ENCODE measurements around the gene CDH4. TPM values are rescaled to one million over a fixed set of nuclear protein-coding genes. Genes with fewer than 3 reads are reported as not detected.
"Not testable (repeated sequence)": the region's sequence is repeated elsewhere in the genome, so short reads cannot be mapped to it uniquely, and the experiment has no call there.

Gene CDH4
- polyA plus RNA-seq, 4 donors = 6.1 to 8.9 (median 6.8) TPM

DNA sequence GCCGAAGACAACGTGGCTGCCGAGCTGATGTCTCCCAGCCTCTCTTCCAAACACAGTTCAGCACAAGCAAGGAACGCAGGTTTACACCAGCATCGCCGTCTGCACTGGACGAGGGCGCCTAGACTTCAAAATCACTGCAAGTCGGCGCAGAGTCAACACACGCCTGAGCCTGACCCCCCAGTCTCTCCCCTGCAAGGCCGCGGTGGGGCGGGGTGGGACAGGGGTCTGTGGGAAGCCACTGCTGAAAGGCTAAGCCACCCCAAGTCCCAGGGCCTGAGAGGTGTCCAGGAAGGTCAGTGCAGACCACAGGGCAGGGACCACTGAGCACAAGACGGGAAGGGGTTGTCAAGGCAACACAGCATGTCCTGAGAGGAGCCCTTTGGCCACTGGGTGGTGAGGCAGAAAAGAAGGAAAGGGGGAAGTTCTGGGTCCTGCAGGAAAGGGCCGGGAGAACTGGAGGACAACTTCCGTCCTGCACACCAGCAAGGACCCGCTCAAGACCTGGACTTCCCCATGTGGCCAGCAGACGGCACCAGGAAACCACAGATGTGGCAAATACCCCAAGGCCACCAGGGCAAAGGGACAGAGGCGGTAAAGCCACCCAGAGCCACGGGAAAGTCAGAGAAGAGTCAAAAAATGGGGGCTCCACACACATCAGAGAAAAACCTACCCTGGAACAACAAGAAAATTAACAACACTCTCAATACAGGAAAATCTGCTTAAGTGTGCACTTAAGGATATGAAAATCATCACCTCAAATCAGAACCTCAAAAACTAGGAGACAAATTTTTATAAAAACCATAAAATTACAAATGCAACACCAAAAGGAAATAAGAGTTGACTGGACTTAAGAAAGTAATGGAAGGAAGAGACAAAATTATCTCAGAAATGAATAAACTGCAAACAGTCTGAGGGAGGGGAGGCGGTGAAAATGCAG lies 728.9 kb downstream of the CDH4 start:
- no peak for DNase-seq (ENCODE audit: low read depth in 4 of 4, low spot score in 3 of 4)

DNA sequence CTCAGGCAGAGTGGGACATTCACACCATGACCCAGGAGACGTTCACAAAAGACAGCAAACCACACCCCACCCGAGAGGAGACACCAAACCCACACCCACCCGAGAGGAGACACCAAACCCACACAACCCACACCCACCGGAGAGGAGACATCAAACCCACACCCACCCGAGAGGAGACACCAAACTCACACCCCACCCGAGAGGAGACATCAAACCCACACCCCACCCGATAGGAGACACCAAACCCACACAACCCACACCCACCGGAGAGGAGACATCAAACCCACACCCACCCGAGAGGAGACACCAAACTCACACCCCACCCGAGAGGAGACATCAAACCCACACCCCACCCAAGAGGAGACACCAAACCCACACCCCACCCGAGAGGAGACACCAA lies 729.6 kb downstream of the CDH4 start:
- DNase-seq (ENCODE audit: low read depth in 4 of 4, low spot score in 3 of 4) = not testable (repeated sequence)

GRCh38 chr20:61982191-61982950 lies 730.3 kb downstream of the CDH4 start:
- no peak for DNase-seq (ENCODE audit: low read depth in 4 of 4, low spot score in 3 of 4)

DNA sequence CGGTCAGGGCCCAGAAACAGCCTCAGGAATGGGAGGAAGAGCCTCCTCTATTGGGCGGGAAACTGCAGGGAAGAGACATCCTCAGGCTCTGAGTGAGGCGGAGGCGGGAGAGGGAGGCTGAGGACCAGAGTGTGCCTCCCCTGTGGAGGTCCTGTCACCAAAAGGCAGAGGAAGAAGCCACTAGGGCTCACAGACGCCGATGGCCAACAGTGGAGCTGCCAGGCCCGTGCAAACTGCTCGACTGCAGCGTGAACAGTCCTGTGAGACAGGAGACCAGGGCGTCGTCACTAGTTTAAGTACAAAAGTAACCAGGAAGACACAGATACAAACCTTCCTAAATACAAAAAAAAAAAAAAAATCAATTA lies 730.9 kb downstream of the CDH4 start:
- no peak for DNase-seq (ENCODE audit: low read depth in 4 of 4, low spot score in 3 of 4)

DNA sequence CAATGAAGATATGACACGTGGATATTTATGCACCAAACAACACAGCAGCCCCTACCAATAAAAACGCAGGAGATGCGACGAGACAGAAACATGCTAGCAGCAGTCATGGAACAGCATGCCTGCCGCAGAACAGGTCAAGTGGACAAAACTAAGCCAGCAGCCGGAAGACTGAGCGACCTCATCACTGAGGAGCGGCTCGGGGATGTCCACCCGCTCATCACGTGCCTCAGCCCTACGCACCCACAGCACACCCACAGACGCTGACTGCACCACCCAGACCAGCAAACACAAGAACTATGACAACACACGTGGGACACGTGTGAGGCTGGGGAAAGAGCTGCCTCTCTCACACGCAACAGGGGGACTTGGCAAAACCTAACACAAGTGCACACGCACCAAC lies 731.9 kb downstream of the CDH4 start:
- DNase-seq (ENCODE audit: low read depth in 4 of 4, low spot score in 3 of 4) = no peak

DNA sequence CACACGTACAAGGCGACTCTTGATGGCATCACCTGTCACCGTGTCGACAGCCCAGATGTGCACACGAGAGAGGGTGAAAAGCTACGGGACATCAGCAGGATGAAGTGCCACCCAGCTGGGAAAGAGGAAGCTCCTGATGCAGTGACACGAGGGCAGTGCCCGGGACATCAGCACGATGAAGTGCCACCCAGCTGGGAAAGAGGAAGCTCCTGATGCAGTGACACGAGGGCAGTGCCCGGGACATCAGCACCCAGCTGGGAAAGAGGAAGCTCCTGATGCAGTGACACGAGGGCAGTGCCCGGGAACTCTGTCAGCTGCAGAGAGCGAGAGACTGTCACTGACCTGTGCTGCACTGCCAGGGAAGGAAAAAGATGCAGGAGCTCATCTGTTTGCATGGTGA lies 732.4 kb downstream of the CDH4 start:
- not testable (repeated sequence) for DNase-seq (ENCODE audit: low read depth in 4 of 4, low spot score in 3 of 4)

DNA sequence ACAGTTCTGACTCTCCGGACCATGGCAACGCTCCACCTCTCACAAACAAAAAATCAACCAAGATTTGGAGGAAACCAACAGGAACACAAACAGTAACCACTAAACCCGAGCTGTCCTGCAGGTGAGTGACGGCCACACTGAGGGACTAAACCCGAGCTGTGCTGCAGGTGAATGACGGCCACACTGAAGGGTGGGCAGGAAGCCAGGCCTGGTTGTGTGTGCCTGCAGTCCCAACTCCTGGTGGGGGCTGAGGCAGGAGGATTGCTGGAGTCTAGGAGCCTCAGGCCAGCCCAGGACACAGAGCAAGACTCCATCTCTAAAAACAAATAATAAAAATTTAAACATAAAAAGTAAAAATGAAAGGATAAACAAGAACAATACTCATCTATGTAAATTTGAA lies 733.0 kb downstream of the CDH4 start:
- no peak for DNase-seq (ENCODE audit: low read depth in 4 of 4, low spot score in 3 of 4)

DNA sequence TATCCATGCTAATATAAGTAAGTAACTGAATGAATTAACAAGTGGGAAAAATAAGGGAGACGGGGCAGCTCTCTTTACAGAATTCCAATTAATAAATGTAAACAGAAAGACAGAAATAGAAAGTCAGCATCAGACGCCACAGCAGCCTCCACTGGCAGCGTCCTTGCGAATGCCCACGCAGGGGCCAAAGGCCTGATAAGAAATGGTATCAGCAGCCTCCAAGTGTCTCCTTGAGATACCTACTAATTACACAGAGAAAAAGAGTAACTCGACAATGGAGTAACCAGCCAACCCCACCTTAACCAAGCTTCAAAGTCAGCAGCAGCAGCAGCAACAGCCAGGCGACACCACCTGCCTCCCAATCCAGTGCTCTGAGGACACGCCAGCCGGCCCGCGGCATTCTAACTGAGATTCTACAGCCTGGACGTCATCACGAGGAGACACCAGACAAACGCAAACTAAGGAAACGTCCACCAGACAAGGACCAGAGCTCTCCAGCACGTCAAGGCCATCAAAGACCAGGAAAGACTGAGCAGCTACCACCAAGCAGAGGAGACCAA lies 734.8 kb downstream of the CDH4 start:
- no peak for DNase-seq (ENCODE audit: low read depth in 4 of 4, low spot score in 3 of 4)

DNA sequence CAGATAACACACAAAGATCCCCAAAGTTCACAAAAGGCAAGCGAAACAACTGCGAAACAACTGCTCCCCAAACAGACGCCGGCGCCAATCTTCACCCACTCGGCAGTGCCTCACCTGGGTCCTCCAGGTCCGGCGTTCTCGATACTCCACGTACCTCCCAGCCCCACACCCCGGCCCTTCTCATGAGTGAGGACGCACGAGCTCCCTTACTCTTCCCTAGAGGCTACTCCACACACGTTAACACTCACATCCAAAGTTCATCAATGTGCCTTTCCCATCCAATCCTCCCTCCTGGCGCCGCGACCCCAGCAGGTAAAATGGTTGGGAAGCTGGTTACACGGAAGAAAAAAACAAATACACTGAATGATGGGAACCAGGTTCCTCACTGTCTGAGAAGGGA lies 736.6 kb downstream of the CDH4 start:
- DNase-seq (ENCODE audit: low read depth in 4 of 4, low spot score in 3 of 4) = no peak

GRCh38 chr20:61989741-61990140 lies 737.7 kb downstream of the CDH4 start:
- no peak for DNase-seq (ENCODE audit: low read depth in 4 of 4, low spot score in 3 of 4)
